Upper lobe of right lung (tissue), 1 donor: Measurements from ENCODE around the gene SMAP1. TPM values are rescaled to one million over a fixed set of nuclear protein-coding genes. Genes with fewer than 3 reads are reported as not detected.

Experiments
- ATAC-seq: fragments of 200-7000 bp; cut with Tn5 transposase; one replicate; pipeline ENCODE4 v1.9.1; 2020; ENCODE audit warnings: mild to moderate bottlenecking, moderate library complexity
- DNase-seq: peaks from one replicate; pipeline ENCODE4 v3.0.0-alpha.2; 2020
- H3K27ac ChIP-seq: fragments of 200-600 bp; one replicate; pipeline ENCODE4 v1.8.0; 2022
- H3K27me3 ChIP-seq: fragments of 200-600 bp; one replicate; pipeline ENCODE4 v1.8.0; 2022; ENCODE audit warnings: mild to moderate bottlenecking
- H3K36me3 ChIP-seq: fragments of 200-600 bp; one replicate; pipeline ENCODE4 v1.8.0; 2022
- H3K4me1 ChIP-seq: fragments of 200-600 bp; one replicate; pipeline ENCODE4 v1.8.0; 2022
- H3K4me3 ChIP-seq: fragments of 200-600 bp; one replicate; pipeline ENCODE4 v1.8.0; 2022; ENCODE audit warnings: mild to moderate bottlenecking
- H3K9me3 ChIP-seq: fragments of 200-600 bp; one replicate; pipeline ENCODE4 v1.8.0; 2022
- intact Hi-C: fragments of 100-400 bp; cut with DNase I; formaldehyde crosslinking; loops from one replicate; pipeline ENCODE4 v1.11.0; 2022
- total RNA-seq: library from RNA; stranded (reverse); fragmentation: NEBNext Ultra II Directional; extraction: Animal tissue kit (Norgen Biotek cat#: 25700); gene quantifications from one replicate; pipeline ENCODE4 v1.2.1, GENCODE V29; 2021
- TF ChIP-seq, protein P1 (sequence below): fragments of 200-600 bp; IDR thresholded peaks from one replicate; pipeline ENCODE4 v1.8.0; 2022; ENCODE audit warnings: antibody characterized with exemption
- donor health status: DM: no; HTN: yes; CAD: no; lungs with severe emphysema.

Gene SMAP1
- total RNA-seq, 1 donor from 2014 or later = 25.0 TPM

DNA sequence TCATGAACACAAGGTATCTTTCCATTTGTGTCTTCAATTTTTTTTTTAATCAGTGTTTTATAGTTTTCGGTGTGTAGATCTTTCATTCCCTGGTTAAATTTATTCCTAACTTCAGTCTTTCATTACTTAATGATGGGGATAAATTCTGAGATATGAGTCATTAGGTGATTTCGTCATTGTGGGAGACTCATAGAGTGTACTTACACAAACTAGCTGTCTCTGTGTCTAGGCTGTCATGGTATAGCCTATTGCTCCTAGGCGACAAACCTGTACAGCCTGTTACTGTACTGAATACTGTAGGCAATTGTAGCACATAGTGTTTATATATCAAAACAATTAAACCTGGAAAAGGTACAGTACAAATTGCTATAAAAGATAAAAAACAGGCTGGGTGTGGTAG lies 42.1 kb downstream of the SMAP1 start:
- intact Hi-C loops = loop anchor here (10.0 kb wide), 1 partner anchor 175 kb away; no protein-coding TSS in a partner anchor
- Histone ChIP-seq H3K27ac (no peak overlapping the region), H3K4me3 (no peak overlapping the region), H3K27me3 (no peaks in the 10 kb centered on the region), H3K4me1 (peaks cover 4% of the 10 kb centered on the region), H3K36me3 (no peaks in the 10 kb centered on the region), H3K9me3 (peaks cover 4% of the 10 kb centered on the region)
- TF ChIP-seq, protein P1, sequence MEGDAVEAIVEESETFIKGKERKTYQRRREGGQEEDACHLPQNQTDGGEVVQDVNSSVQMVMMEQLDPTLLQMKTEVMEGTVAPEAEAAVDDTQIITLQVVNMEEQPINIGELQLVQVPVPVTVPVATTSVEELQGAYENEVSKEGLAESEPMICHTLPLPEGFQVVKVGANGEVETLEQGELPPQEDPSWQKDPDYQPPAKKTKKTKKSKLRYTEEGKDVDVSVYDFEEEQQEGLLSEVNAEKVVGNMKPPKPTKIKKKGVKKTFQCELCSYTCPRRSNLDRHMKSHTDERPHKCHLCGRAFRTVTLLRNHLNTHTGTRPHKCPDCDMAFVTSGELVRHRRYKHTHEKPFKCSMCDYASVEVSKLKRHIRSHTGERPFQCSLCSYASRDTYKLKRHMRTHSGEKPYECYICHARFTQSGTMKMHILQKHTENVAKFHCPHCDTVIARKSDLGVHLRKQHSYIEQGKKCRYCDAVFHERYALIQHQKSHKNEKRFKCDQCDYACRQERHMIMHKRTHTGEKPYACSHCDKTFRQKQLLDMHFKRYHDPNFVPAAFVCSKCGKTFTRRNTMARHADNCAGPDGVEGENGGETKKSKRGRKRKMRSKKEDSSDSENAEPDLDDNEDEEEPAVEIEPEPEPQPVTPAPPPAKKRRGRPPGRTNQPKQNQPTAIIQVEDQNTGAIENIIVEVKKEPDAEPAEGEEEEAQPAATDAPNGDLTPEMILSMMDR = no peak
- DNase-seq (no peak), ATAC-seq (no peak)

DNA sequence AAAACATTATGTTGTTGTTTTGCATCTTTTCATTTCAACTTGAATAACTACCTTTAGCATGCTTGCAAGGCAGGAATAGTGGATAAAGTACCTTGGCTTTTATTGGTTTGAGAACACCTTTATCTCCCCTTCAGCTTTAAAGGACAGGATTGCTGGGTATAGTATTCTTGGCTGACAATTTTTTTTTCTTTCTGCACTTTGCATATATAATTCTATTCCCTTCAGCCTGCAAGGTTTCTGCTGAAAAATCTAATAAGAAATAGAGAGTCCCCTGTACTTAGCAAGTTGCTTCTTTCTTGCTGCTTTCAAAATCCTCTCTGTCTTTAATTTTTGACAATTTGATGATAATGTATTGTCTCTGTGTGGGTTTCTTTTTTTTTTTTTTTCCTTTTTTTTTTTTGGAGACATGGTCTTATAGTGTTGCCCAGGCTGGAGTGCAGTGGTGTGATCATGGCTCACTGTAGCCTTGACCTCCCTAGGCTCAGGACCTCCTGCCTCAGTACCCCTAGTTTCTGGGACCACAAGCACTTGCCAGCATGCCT lies 47.1 kb downstream of the SMAP1 start:
- ATAC-seq (no peak), DNase-seq (no peak)
- Histone ChIP-seq H3K4me3 (no peak overlapping the region), H3K4me1 (no peaks in the 10 kb centered on the region), H3K9me3 (peaks cover 8% of the 10 kb centered on the region), H3K27ac (no peak overlapping the region), H3K27me3 (no peaks in the 10 kb centered on the region), H3K36me3 (no peaks in the 10 kb centered on the region)
- intact Hi-C loops = no loop called here
- TF ChIP-seq, protein P1 = no peak

DNA sequence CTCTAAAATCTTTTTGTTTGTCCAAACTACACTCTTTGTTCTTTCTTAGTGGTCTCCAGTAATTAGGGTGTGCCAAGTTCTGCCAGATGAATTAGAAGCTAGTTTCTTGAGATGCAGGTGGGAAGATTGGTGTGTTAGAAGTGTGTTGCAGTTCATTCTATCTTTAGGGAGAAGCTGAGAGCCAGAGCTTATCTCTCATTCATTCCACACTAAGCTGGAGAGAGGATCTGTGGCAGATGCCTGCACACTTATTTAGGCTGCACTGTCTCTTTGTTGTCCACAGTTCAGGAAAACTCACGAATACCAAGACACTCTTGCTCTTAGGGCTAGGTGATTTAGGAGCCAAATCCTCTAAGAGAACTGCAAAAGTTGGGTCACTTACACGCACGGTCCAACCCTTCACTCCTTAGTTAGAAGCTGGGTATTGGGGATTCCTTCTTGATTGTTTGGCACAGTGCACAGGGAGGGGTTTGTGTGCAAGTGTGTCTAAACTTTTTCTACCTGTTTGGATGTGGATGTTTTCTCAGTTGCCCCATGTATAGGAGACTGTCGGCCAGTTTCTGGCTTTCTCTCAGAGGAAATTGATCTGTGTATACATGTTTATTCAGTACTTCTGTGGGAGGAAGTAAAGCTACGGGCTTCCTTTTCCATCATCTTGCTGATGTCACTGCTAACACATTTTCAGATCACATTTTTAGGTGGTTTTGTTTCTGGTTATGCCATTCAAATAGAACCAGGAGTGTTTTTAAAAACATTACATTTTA lies 49.5 kb downstream of the SMAP1 start:
- ATAC-seq (no peak), DNase-seq (no peak)
- H3K36me3 ChIP-seq = no peaks in the 10 kb centered on the region
- H3K27ac ChIP-seq = no peak overlapping the region
- intact Hi-C loops = no loop called here
- H3K27me3 ChIP-seq = no peaks in the 10 kb centered on the region
- no peak overlapping the region for H3K4me3 ChIP-seq
- TF ChIP-seq, protein P1 = no peak
- peaks cover 8% of the 10 kb centered on the region for H3K9me3 ChIP-seq
- no peaks in the 10 kb centered on the region for H3K4me1 ChIP-seq

DNA sequence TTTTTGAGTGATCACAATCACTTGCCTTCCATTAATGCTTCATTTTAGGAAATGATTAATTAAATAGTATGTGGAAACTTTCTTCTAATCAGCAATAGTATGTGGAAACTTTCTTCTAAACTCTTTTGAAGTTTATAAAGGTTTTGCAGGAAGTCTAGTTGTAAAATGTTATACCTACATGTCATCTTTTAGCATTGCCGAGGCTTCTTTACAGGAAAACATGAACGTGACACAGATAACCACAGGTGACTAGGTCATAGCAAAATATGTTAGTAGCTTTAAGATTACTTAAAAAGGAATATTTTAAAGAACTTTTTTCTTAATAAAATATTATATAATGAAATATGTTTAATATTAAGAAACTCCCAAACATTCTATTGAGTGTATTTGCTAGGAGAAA lies 56.8 kb downstream of the SMAP1 start:
- ATAC-seq = no peak
- intact Hi-C loops = no loop called here
- TF ChIP-seq, protein P1 = no peak
- no peaks in the 10 kb centered on the region for H3K4me1 ChIP-seq
- no peaks in the 10 kb centered on the region for H3K36me3 ChIP-seq
- no peaks in the 10 kb centered on the region for H3K9me3 ChIP-seq
- H3K27me3 ChIP-seq = no peaks in the 10 kb centered on the region
- no peak overlapping the region for H3K4me3 ChIP-seq
- DNase-seq = no peak
- H3K27ac ChIP-seq = no peak overlapping the region

DNA sequence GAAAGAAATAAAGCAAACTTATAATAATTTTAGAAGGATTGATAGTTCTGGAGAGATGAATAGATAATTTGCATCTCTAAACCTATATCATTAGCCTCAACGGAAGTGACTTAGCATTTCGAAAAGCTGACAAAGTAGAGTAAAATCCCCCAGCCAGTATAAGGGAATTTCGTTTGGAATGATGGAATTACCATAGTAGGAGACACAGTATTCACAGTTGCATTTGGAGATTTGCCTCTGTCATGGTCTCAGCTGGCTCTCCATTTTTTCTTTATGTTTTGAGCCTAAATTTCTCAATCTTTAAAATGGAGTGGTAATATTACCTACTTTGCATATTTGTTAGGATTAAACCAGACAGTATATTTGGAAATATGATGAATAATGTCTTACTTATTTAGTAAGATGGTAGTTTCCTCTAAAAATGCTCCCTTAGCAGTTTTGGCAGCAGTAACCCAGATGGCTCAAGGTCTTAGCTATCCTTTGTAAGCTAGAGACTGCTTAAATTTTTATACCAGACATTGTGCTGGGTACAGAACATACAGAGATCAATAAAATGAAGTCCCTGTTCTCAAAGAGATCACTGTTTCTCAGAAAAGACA lies 58.2 kb downstream of the SMAP1 start:
- TF ChIP-seq, protein P1 = no peak
- ATAC-seq (no peak), DNase-seq (no peak)
- Histone ChIP-seq H3K4me3 (no peak overlapping the region), H3K27me3 (no peaks in the 10 kb centered on the region), H3K9me3 (no peaks in the 10 kb centered on the region), H3K27ac (no peak overlapping the region), H3K36me3 (no peaks in the 10 kb centered on the region), H3K4me1 (no peaks in the 10 kb centered on the region)
- intact Hi-C loops = no loop called here
